ENCODE measurements around the gene GRK6. TPM values are rescaled to one million over a fixed set of nuclear protein-coding genes. Genes with fewer than 3 reads are reported as not detected.

Gene GRK6
- total RNA-seq, 4 donors from 2014 or later: 20.7 to 42.3 (median 31.5) TPM

DNA sequence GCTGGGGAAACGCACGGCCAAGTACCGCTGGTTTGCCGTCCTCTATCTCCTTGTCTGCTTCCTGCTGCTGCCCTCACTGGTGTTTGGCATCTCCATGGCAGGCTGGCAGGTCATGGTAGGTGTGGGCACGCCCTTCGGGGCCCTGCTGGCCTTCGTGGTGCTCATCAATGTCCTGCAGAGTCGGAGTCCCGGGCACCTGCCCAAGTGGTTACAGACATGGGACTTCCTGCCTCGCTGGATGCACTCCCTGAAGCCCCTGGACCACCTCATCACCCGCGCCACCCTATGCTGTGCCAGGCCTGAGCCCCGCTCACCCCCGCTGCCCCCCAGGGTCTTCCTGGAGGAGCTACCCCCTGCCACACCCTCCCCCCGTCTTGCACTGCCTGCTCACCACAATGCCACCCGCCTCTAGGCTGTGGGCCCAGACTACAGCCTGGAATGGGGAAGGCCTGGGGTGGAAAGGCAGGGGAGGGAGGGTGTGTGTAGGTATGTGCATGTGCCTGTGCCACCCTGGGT lies 28.5 kb upstream of the GRK6 start:
- Histone ChIP-seq H3K4me1 (peaks cover 0 to 22% (median 18%) of the 10 kb centered on the region in 3 donors), H3K27me3 (peaks cover 79% of the 10 kb centered on the region), H3K36me3 (no peaks in the 10 kb centered on the region), H3K4me3 (no peak overlapping the region), H3K27ac (no peak overlapping the region), H3K9me3 (no peaks in the 10 kb centered on the region)
- WGBS, 2 donors (ENCODE audit: low coverage in 1 of 2): 88 to 96% methylated on average over 3 to 4 of the region's 16 CpGs
- no peak for TF ChIP-seq EP300 (IDR thresholded peaks at IDR 0.05)
- no peak for TF ChIP-seq CTCF (IDR thresholded peaks at IDR 0.05)
- TF ChIP-seq POLR2A (IDR thresholded peaks at IDR 0.05): no peak
- TF ChIP-seq POLR2AphosphoS5 (IDR thresholded peaks at IDR 0.05): no peak
- no peak for ATAC-seq

- ATAC-seq: no peak
- no peaks in the 10 kb centered on the region for H3K9me3 ChIP-seq
- H3K27me3 ChIP-seq: peaks cover 100% of the 10 kb centered on the region
- H3K36me3 ChIP-seq: no peaks in the 10 kb centered on the region
- H3K27ac ChIP-seq: no peak within 1 kb of the TSS
- peaks cover 0 to 43% (median 36%) of the 10 kb centered on the region in 3 donors for H3K4me1 ChIP-seq
- H3K4me3 ChIP-seq: no peak within 1 kb of the TSS
- 7 to 40% methylated on average over 5 to 6 of the region's 92 CpGs for WGBS, 2 donors (ENCODE audit: low coverage in 1 of 2)
- TF ChIP-seq POLR2A (IDR thresholded peaks at IDR 0.05) (no peak), EP300 (IDR thresholded peaks at IDR 0.05) (no peak), POLR2AphosphoS5 (IDR thresholded peaks at IDR 0.05) (no peak), CTCF (IDR thresholded peaks at IDR 0.05) (no peak)
Measured at GRCh38 chr5:177399997-177400868, 26.2 kb upstream of the GRK6 start, which contains the start of gene PFN3. TSS of gene PFN3 (minus strand) at chr5:177400661. CDS start at chr5:177400576, 85 bp downstream.

- peak in 3 of 4 experiments; percentile 11 to 47 (median 44) for TF ChIP-seq CTCF (IDR thresholded peaks at IDR 0.05)
- TF ChIP-seq POLR2AphosphoS5 (IDR thresholded peaks at IDR 0.05): no peak
- no peak for TF ChIP-seq EP300 (IDR thresholded peaks at IDR 0.05)
- WGBS, 2 donors (ENCODE audit: low coverage in 1 of 2): 4 to 13% methylated on average over 8 to 10 of the region's 49 CpGs
- H3K4me3 ChIP-seq: no peak overlapping the region
- H3K27ac ChIP-seq: no peak overlapping the region
- H3K9me3 ChIP-seq: no peaks in the 10 kb centered on the region
- peaks cover 87% of the 10 kb centered on the region for H3K27me3 ChIP-seq
- H3K36me3 ChIP-seq: no peaks in the 10 kb centered on the region
- peak; percentile 24 for ATAC-seq
- H3K4me1 ChIP-seq: peaks cover 0 to 43% (median 36%) of the 10 kb centered on the region in 3 donors
Measured at GRCh38 chr5:177402271-177403043, 24.0 kb upstream of the GRK6 start.

DNA sequence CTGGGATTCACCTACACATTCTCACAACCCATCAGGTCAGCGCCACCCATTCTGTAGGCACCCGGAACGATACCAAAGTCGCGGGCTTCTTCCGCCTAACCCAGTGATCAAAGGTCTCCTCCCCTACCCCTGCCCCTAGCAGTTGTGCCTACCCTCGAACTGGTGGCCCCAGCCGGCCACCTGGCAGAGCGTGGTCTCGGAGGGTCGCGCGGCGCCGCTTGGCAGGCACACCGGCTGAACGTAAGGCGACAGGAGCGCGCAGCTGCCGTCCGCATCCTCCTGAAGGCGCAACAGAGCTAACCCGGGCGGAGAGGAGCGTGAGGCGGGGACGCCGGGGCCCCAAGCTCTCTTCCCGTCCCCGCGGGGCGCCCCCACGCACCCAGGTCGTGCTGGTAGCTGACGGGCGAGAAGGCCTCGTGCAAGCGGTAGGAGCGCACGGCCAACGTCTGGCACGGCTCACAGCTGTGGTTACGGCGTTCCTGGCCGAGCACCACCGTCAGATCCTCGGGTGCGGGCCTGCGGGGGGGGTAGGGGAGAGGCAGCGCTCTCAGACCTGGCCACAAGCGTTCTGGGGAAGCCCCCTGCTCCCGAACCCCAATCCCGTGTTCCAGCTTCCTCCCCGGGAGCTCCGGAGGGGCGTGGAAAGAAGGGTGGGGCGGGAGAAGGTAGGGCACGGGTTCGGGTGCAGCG lies 23.2 kb upstream of the GRK6 start:
- Histone ChIP-seq H3K36me3 (no peaks in the 10 kb centered on the region), H3K9me3 (no peaks in the 10 kb centered on the region), H3K27me3 (peaks cover 79% of the 10 kb centered on the region), H3K4me3 (peak overlapping the region in 1 of 2 donors; percentile 60), H3K27ac (peak overlapping the region in 1 of 4 donors; percentile 55), H3K4me1 (peaks cover 0 to 43% (median 36%) of the 10 kb centered on the region in 3 donors)
- TF ChIP-seq POLR2AphosphoS5 (IDR thresholded peaks at IDR 0.05): no peak
- no CpG with 5 or more reads among the region's 61 CpGs for WGBS, 2 donors (ENCODE audit: low coverage in 1 of 2)
- no peak for ATAC-seq
